ENCODE data around the gene ABCA7. TPM values are rescaled to one million over a fixed set of nuclear protein-coding genes. Genes with fewer than 3 reads are reported as not detected.
"Not testable (repeated sequence)": the region's sequence is repeated elsewhere in the genome, so short reads cannot be mapped to it uniquely, and the experiment has no call there.

ABCA7 gene
- total RNA-seq, 1 donor from 2014 or later, result 0.78 TPM

DNA sequence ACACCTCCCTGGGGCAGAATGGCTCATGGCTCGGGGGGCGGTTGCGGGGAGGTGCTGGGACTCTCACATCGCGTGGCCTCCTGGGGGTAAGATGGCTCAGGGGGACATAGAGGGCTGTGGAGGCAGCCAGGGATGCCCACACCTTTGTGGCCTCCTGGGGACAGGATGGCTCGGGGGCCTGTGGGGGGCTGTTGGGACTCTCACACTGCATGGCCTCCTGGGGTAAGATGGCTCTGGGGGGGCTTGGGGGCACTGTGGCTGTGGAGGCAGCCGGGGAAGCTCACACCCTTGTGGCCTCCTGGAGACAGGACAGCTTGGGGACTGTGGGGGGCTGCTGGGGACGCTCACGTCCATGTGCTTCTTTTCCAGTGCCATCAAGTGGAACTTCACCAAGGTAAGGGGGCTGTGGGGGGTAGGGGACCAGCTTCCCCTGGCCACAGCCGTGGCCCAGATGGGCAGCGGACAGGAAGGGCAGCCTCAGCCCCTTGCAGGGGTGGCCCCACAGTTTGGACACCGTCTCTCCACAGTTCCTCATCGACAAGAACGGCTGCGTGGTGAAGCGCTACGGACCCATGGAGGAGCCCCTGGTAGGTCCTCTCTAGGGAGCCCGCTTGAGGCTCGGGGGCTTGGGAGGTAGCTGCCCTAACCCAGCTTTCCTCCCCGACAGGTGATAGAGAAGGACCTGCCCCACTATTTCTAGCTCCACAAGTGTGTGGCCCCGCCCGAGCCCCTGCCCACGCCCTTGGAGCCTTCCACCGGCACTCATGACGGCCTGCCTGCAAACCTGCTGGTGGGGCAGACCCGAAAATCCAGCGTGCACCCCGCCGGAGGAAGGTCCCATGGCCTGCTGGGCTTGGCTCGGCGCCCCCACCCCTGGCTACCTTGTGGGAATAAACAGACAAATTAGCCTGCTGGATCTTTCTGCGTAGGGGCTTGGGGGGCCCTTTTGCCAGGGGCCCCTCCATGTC lies 66.2 kb downstream of the ABCA7 start:
- no peak for DNase-seq

DNA sequence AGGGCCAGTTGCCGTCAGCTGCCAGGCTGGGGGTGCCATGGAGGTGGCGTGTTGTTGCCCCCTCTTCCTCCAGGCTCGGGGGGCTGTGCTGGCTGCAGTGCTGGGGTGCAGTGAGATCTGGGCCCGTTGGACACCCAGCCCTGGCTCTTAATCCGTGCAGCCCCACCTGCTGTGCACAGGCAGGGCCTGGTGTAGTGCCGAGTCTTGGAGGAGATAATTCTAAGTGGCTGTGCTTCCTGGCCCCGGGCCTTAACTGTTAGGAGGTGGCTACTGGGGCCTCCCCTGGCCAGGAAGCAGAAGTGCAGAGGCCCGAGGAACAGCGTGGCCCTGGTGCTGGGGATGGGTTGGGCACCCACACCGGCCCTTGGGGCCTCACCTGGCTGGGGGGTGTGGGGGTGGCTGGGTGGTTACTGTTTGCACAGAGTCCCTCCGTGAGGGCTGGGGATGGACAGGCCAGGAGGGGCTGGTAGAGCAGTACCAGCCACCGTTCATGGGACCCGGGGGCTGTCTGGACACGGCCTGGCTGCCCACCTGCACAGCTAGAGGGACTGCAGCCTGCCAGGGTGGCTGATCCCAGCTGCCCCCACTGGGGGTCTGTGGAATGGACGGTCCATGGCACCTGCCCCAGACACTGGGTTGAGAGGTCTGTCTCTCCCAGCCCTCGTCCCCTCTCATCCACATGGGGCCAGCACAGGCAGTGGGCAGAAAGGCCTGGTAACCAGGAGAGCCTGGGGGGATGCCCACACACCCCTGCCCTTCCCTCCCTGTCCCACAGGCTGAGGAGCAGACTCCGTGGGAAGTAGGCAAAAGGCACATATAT lies 67.1 kb downstream of the ABCA7 start:
- DNase-seq, result no peak

DNA sequence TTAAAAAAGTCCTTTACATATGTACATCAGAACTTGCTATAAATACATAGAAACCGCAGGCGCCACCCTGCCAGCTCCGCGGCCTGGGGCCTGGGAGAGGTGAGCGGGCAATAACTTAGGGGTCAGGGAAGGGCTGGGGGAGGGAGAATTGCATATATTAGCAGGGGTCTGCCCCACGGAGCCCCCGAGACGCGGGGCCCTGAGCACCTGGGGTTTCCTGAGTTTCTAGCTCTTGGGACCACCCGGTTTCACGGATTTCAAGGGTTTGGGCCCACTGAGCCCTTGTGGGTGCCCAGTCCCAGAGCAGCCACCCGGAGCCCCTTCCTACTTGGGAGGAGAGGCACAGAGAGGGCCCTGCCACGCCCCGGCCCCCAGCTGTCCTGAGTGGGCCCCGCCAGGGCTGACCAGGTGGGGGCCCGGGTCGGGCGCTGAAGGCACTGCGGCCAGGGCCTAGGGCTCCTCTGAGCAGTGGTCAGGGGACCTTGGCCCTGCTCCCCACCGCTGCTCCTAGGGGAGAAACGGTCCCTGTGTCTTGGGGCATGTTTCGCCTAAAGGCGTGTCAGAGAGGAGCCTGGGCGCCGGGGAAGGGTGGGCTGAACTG lies 67.9 kb downstream of the ABCA7 start:
- DNase-seq, result no peak

DNA sequence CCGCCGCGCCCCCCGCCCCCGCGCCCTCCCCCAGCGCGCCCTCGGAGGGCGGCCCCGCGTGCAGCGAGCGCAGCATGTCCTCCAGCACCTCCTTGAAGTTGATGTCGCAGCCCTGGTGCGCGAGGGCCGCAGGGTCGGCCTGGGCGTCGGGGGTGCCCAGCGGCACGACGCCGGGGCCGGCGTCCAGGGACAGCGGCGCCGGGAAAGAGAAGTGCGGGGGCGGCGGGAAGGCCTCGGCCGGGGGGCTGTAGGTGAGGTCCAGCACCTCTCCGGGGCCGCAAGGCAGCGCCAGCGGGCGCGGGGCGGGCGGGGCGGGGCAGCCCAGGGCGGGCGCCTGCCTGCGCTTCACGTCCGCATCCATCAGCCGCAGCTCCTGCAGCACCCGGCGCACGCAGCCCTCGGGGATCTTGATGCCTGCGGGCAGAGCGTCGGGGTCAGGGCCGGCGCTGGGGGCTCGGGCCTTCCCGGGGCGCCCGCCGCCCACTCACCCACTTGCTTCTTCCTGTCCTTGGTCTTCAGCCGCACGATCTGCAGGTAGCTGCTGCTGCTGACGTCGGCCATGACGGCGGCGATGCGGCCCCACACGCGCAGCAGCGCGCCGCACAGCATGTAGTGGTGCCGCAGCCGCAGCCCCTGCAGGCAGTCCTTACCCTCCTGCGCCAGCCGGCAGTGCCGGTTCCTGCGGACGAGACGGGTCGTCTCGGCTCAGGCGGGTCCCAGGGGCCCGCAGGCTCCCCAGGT lies 68.6 kb downstream of the ABCA7 start:
- no peak for DNase-seq

DNA sequence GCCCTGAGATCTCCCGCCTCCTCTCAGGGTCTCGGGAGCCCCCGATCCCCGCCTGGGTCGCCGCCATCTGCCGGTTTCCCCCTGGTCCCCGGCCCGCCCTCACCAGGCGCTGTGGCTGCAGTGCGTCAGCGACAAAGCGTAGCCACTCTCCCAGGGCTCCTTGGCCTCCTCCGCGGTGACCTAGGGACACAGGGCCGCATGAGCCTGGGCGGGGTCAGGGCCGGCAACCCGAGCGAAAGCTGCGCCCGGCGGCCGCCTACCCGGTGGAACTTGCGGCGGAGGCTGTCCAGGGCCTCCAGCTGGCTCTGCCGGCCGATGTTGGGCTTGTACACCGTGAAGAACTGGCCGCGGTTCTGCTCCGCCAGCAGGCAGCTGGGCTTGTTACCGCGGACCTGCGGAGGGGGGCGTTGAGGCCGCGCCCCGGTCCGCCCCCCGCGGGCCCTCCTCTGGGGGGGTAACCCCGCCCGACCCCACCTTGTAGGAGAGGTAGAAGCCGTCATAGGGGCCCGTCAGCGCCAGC lies 69.2 kb downstream of the ABCA7 start:
- no peak for DNase-seq

DNA sequence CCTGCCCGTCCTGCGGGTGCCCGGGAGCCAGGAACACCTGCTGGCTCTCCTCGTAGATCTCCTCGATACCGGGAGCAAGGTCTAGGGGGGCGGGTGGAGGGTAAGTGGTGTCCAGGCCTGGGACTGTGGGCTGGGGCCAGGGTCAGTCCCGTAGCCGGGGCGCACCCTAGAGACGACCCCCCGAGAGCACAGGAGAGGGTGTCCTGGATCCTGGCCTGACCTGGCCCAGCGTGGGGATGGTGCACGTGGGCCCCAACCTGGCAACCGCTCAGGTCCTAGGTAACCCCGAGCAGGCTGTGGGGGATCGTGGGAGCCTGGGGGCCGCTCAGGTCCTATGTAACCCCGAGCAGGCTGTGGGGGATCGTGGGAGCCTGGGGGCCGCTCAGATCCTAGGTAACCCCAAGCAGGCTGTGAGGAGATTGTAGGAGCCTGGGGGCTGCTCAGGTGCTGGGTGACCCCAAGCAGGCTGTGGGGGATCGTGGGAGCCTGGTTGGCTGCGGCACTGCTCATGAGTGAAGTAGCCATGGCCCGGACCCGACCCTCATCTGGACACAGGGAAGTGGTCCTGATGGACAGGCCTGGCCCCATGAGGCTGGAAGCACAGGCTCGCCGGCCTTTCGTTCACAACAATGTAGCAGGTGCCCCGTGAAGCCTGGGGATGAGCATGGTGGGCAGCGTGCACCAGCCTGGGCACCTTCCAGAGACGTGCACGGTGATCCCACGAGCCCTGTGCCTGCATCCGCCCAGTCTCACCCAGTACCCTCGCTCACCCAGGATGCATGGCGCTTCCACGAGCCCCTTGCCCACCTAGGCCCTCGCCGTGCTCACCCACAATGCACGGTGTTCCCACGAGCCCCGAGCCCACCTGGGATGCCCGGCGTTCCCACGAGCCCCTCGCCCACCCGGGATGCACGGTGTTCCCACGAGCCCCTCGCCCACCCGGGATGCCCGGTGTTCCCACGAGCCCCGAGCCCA lies 70.1 kb downstream of the ABCA7 start:
- DNase-seq, result no peak

DNA sequence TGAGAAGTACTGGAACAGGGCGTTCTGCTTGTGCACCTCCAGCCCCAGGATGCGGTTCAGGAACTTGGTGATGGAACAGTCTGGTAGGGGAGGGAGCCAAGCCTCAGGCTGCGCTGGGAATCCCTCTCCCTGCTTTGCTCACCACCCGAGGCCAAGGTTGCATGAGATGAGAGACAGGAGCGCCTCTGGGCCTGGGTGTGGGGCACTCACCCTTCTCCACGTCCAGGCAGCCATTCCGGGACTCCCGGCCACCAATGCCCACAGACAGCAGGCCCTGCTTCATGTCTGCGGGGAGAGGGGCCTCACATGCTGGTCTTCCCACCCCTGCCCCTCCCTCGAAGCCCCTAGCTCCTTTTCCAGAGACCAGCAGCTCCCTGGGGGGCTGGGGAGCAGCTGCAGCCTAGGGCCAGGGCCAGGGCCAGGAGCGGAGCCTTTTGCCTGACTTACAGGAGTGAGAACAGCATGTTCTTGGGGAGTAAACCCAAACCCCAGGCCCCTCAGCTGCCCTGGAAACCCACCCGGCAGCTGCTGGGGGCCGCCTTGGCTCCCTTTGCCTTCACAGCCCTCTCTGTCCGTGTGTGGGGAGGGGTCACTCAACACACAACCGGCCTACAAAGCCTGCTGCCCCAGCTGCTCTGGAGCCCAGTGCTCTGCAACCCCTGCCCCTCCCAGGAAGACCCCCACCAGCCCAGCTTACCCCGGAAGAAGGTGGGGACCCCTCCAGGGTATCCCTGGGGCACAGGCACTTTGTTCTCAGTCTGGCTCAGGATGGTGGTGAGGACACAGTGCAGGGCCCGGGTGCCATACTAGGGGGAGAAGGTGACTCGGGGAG lies 71.1 kb downstream of the ABCA7 start:
- DNase-seq, result no peak

DNA sequence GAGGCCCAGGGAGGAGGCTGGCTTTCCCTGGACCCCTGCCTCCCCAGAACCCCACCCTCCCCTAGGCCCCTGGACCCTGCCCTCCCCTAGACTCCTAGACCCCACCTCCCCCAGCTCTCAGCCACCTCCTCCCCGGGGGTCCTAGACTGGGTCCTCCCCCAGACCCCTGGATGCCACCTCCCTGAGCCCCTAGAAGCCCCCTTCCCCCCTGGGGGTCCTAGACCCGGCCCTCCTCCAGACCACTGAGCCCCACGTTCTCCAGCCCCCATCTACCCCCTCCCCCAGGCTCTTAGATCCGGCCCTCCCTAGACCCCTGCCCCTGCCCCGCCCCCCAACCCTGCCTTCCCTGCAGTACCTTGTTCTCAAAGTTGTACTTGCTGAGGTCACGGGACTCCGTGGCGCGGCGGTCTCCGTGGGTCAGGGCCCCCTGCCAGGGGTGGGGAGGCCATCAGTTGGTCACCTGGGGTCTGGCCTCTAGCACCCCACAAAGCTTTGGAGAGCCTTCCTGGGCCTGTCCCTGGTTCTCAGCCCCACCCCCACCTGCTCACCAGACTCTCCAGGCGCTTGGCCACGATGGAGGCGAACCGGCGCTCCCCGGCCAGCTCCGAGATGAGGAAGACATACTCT lies 71.8 kb downstream of the ABCA7 start:
- DNase-seq, result no peak

DNA sequence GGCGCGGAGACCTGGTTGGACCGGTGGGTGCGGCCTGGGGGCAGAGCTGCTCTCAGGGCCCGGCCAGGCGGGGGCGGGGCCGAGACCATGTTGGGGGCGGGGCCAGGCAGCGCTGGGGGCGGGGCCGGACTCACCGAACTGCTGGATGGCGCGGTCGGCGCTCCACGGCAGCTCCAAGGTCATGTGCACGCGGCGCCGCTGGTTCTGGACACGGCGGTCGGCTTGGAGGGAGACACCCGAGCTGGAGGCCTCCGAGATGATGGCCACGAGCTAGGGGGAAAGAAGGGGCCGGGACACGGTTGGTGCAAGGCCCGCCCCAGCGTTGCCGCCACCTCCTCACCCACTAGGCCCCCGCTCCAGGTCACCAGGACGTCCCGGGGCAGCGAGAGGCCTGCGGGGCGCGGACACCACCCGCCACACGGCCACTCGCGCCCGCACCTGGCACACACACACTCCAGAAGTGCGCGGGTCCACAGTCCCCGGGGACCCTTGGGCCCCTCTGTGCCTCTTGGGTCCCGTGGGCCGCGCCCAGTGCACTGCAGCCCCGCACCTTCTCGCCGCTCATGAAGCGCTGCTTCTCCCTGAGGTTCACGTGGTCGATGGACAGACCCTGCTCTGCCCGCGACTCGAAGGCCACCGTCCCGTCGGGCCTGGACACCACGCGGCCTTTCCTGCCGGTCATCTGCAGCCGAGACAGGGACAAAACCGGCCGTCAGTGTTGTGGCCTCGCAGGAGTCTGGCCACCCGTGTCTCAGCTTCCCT lies 72.5 kb downstream of the ABCA7 start:
- no peak for DNase-seq

DNA sequence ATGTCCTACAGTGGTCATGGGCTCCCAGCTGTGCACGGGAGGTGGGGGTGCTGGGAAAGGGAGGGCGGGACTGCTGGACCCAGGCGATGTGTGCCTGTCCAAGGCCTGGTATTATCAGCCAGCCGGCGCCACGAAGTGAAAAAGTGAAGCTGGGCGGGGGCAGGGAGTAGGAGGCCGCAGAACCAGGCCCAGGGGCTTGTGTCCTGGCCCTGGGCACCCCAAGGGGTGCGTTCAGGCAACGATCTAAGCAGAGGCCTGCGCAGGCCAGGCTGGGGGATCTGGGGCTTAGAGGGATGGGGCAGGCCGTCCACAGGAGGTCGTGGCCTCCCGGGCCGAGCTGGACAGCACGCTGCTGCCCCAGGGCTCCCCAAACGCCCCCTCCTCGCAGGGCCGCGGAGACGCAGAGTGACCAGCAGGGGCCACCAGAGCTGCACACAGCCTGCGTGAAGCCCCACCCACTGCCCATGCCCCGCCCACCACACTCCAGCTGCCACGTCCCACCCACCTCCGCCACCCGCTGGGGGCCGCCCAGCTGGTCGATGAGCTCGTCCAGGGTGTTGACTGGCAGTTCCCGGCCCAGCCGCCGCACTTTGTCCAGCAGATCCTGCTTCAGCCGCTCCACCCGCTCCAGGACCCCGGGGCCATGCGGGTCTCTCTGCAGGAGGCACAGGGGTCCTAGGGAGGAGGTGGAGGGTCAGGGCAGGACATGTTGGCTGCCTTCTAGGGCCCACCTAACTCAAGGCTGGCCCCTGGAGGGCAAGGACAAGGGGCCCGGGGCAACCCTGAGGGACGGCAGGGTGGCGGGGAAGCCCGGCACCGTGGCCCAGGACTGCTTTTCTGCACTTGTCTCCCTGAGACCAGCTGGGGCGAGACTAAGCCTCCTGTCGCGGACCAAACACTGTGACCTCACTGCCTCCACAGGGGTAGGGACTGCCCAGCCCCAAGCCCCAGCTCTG lies 73.4 kb downstream of the ABCA7 start:
- DNase-seq, result peak; percentile 87

DNA sequence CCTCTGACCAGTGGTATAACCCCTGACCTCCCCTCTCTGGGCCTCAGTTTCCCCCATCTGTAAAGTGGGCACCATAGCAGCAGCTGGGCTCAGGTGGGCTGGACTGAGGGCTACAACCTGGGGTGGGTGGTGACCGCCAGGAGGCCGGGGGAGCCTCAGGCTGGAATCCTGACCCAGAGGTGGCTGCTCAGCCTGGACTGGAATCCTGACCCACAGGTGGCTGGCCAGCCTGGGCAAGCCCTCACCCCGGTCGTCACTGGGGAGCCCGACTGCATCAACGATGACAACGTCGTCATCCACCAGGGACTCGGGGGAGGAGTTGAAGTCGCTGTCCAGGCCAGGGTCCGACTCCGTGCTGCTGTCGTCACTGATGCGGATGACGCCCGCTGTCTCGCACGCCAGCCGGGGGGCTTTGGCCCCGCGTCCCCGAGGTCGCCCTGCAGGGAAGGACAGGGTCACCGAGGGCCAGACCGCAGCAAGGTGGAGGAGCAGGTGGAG lies 74.1 kb downstream of the ABCA7 start:
- no peak for DNase-seq

DNA sequence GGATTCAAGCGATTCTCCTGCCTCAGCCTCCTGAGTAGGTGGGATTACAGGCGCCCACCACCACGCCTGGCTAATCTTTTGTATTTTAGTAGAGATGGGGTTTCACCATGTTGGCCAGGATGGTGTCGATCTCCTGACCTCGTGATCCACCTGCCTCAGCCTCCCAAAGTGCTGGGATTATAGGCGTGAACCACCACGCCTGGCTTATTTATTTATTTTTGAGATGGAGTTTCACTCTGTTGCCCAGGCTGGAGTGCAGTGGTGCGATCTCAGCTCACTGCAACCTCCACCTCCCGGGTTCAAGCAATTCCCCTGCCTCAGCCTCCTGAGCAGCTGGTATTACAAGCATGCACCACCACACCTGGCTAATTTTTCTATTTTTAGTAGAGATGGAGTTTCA lies 74.8 kb downstream of the ABCA7 start:
- not testable (repeated sequence) for DNase-seq

Small RNAs within 50 kb of the gene (small RNA-seq; reads per million reads assigned to genes)
- 0.35 reads per million, percentile 25 among the genes with 10 or more reads in this experiment for gene RNU6-2

Other genes starting within 250 kb of the ABCA7 start
- gene PTBP1, start 242.7 kb upstream of the ABCA7 start, total RNA-seq, result 33.5 TPM
- 99.5 TPM for gene PLPPR3, start 218.2 kb upstream of the ABCA7 start, total RNA-seq
- 0.31 TPM for gene AZU1, start 212.3 kb upstream of the ABCA7 start, total RNA-seq
- not detected for gene PRTN3, start 199.1 kb upstream of the ABCA7 start, total RNA-seq
- gene ELANE, start 187.8 kb upstream of the ABCA7 start, total RNA-seq, result not detected
- 2.8 TPM for gene CFD, start 180.4 kb upstream of the ABCA7 start, total RNA-seq
- 17.9 TPM for gene MED16, start 146.9 kb upstream of the ABCA7 start, total RNA-seq
- gene RNU6-9, start 146.6 kb upstream of the ABCA7 start, total RNA-seq, result not detected
- 31.4 TPM for gene R3HDM4, start 126.9 kb upstream of the ABCA7 start, total RNA-seq
- not detected for gene KISS1R, start 122.8 kb upstream of the ABCA7 start, total RNA-seq
- 8.0 TPM for gene ARID3A, start 114.1 kb upstream of the ABCA7 start, total RNA-seq
- 44.1 TPM for gene WDR18, start 55.8 kb upstream of the ABCA7 start, total RNA-seq
- gene GRIN3B, start 39.7 kb upstream of the ABCA7 start, total RNA-seq, result not detected
- gene TMEM259, start 19.0 kb upstream of the ABCA7 start, total RNA-seq, result 33.8 TPM
- not detected for gene RNU6-2, start 18.6 kb upstream of the ABCA7 start, total RNA-seq
- 9.5 TPM for gene CNN2, start 13.5 kb upstream of the ABCA7 start, total RNA-seq
- 1.7 TPM for gene ARHGAP45, start 27.1 kb downstream of the ABCA7 start, total RNA-seq
- gene POLR2E, start 55.3 kb downstream of the ABCA7 start, total RNA-seq, result 31.8 TPM
- gene GPX4, start 63.9 kb downstream of the ABCA7 start, total RNA-seq, result 83.8 TPM
- 4.2 TPM for gene SBNO2, start 134.2 kb downstream of the ABCA7 start, total RNA-seq
- gene STK11, start 165.7 kb downstream of the ABCA7 start, total RNA-seq, result 49.0 TPM
- 6.6 TPM for gene CBARP, start 197.9 kb downstream of the ABCA7 start, total RNA-seq
- 11.9 TPM for gene ATP5F1D, start 201.6 kb downstream of the ABCA7 start, total RNA-seq
- 15.3 TPM for gene MIDN, start 208.5 kb downstream of the ABCA7 start, total RNA-seq
- 598 TPM for gene CIRBP, start 229.2 kb downstream of the ABCA7 start, total RNA-seq
- 6.7 TPM for gene FAM174C, start 235.4 kb downstream of the ABCA7 start, total RNA-seq
- 8.1 TPM for gene EFNA2, start 245.8 kb downstream of the ABCA7 start, total RNA-seq

Data from occipital lobe (tissue), 3 donors.